ENCODE results near the gene EXOSC6.
"Not testable (repeated sequence)": the region's sequence is repeated elsewhere in the genome, so short reads cannot be mapped to it uniquely, and the experiment has no call there.

EXOSC6 gene

GRCh38 chr16:70251629-70252354 is at the start of gene EXOSC6:
Gene EXOSC6 (minus strand): TSS chr16:70251940. CDS start chr16:70251900, 40 bp downstream.
- no peak for FAIRE-seq

GRCh38 chr16:70301121-70301520 is 49.4 kb upstream of the EXOSC6 start:
- no peak for FAIRE-seq

GRCh38 chr16:70298988-70299938 is 47.5 kb upstream of the EXOSC6 start, which contains the start of gene DDX19B:
Gene DDX19B (plus strand): TSS chr16:70299186. CDS start chr16:70299298, 112 bp downstream.
- no peak for FAIRE-seq

- no peak for FAIRE-seq
Observed at GRCh38 chr16:70295634-70296033, 43.9 kb upstream of the EXOSC6 start.

GRCh38 chr16:70294385-70295025 is 42.8 kb upstream of the EXOSC6 start:
- no peak for FAIRE-seq

GRCh38 chr16:70292148-70292547 is 40.4 kb upstream of the EXOSC6 start:
- not testable (repeated sequence) for FAIRE-seq

- no peak for FAIRE-seq
Observed at GRCh38 chr16:70290949-70291519, 39.3 kb upstream of the EXOSC6 start.

GRCh38 chr16:70289229-70290094 is 37.7 kb upstream of the EXOSC6 start, which contains the start of gene AARS1:
Gene AARS1 (minus strand): TSS chr16:70289506. CDS start chr16:70282763, 6,743 bp downstream.
- FAIRE-seq: no peak

- FAIRE-seq: not testable (repeated sequence)
Observed at GRCh38 chr16:70287304-70287971, 35.7 kb upstream of the EXOSC6 start.

- no peak for FAIRE-seq
Observed at GRCh38 chr16:70276392-70276791, 24.7 kb upstream of the EXOSC6 start.

GRCh38 chr16:70271696-70272095 is 20.0 kb upstream of the EXOSC6 start:
- no peak for FAIRE-seq

GRCh38 chr16:70270176-70270575 is 18.4 kb upstream of the EXOSC6 start:
- FAIRE-seq: no peak

- FAIRE-seq: no peak
Observed at GRCh38 chr16:70269471-70269870, 17.7 kb upstream of the EXOSC6 start.

- FAIRE-seq: not testable (repeated sequence)
Observed at GRCh38 chr16:70267922-70268321, 16.2 kb upstream of the EXOSC6 start.

- FAIRE-seq: no peak
Observed at GRCh38 chr16:70267516-70267915, 15.8 kb upstream of the EXOSC6 start.

GRCh38 chr16:70259903-70260302 is 8.2 kb upstream of the EXOSC6 start:
- not testable (repeated sequence) for FAIRE-seq

- no peak for FAIRE-seq
Observed at GRCh38 chr16:70258946-70259345, 7.2 kb upstream of the EXOSC6 start.

GRCh38 chr16:70258065-70258464 is 6.3 kb upstream of the EXOSC6 start:
- FAIRE-seq: no peak

- no peak for FAIRE-seq
Observed at GRCh38 chr16:70257391-70257790, 5.7 kb upstream of the EXOSC6 start.

- no peak for FAIRE-seq
Observed at GRCh38 chr16:70255574-70255973, 3.8 kb upstream of the EXOSC6 start.

- FAIRE-seq: no peak
Observed at GRCh38 chr16:70254965-70255286, 3.2 kb upstream of the EXOSC6 start.

Measured in TTC549 (cell line).